ENCODE data around the gene SRPK1. TPM values are rescaled to one million over a fixed set of nuclear protein-coding genes. Genes with fewer than 3 reads are reported as not detected.

Gene SRPK1
- total RNA-seq, 1 experiment from 2014 or later = 100 TPM

GRCh38 chr6:35859367-35859766 is 61.5 kb downstream of the SRPK1 start:
- CTCF ChIA-PET = no interaction called here
- no peaks in the 10 kb centered on the region for H3K9me2 ChIP-seq (replicated peaks; ENCODE audit: low read length)

GRCh38 chr6:35857853-35858252 is 63.0 kb downstream of the SRPK1 start:
- Histone ChIP-seq H3K4me3 (ENCODE audit: low read length) (no peak overlapping the region), H3F3A (ENCODE audit: low read length, unreplicated experiment) (no peaks in the 10 kb centered on the region), H3K36me3 (ENCODE audit: low read depth, low read length) (peaks cover 75% of the 10 kb centered on the region), H3K9me3 (ENCODE audit: low read length) (no peaks in the 10 kb centered on the region), H3K4me2 (ENCODE audit: low read length) (no peak overlapping the region), H2AFZ (ENCODE audit: low read length) (no peak overlapping the region), H3K27me3 (ENCODE audit: low read length) (no peaks in the 10 kb centered on the region), H3K9me2 (replicated peaks; ENCODE audit: low read length) (no peaks in the 10 kb centered on the region), H3K27ac (ENCODE audit: low read length) (no peak overlapping the region), H3K9ac (ENCODE audit: low read length) (no peak overlapping the region), H4K20me1 (ENCODE audit: low read length) (0 out of 2 replicates have a peak, but pooled peaks cover 6% of the 10 kb centered on the region), H3K79me2 (ENCODE audit: low read length) (no peaks in the 10 kb centered on the region), H3K4me1 (ENCODE audit: insufficient read depth, low read length) (no peaks in the 10 kb centered on the region)
- BruUV-seq (replicated peaks) = no TSS peak
- ChIA-PET POLR2A (ENCODE audit: unreplicated experiment) (no interaction called here), CTCF (no interaction called here)
- no peak for DNase-seq
- no peak for ATAC-seq
- intact Hi-C loops (cut with micrococcal nuclease) = no loop called here
- no peak for TF ChIP-seq EZH2phosphoT487 (IDR thresholded peaks at IDR 0.05; ENCODE audit: borderline replicate concordance, low read length)
- TF ChIP-seq CTCF (conservative IDR thresholded peaks at IDR 0.05; ENCODE audit: low read depth, low read length) = no peak
- no peak for TF ChIP-seq EZH2 (IDR thresholded peaks at IDR 0.05; ENCODE audit: low read length, unreplicated experiment)

More at GRCh38 chr6:35859367-35859766, 61.5 kb downstream of the SRPK1 start:
- no TSS peak for BruUV-seq (replicated peaks)
- no peak overlapping the region for H3K4me2 ChIP-seq (ENCODE audit: low read length)
- POLR2A ChIA-PET (ENCODE audit: unreplicated experiment) = no interaction called here
- H3K79me2 ChIP-seq (ENCODE audit: low read length) = no peaks in the 10 kb centered on the region
- TF ChIP-seq EZH2 (IDR thresholded peaks at IDR 0.05; ENCODE audit: low read length, unreplicated experiment) = no peak
- TF ChIP-seq CTCF (conservative IDR thresholded peaks at IDR 0.05; ENCODE audit: low read depth, low read length) = no peak
- TF ChIP-seq EZH2phosphoT487 (IDR thresholded peaks at IDR 0.05; ENCODE audit: borderline replicate concordance, low read length) = no peak
- H3K27ac ChIP-seq (ENCODE audit: low read length) = no peak overlapping the region
- peaks cover 73% of the 10 kb centered on the region for H3K36me3 ChIP-seq (ENCODE audit: low read depth, low read length)
- H3K9ac ChIP-seq (ENCODE audit: low read length) = no peak overlapping the region
- no peaks in the 10 kb centered on the region for H3K9me3 ChIP-seq (ENCODE audit: low read length)
- DNase-seq = no peak
- no peak overlapping the region for H3K4me3 ChIP-seq (ENCODE audit: low read length)
- H2AFZ ChIP-seq (ENCODE audit: low read length) = no peak overlapping the region
- no peaks in the 10 kb centered on the region for H3F3A ChIP-seq (ENCODE audit: low read length, unreplicated experiment)
- no peaks in the 10 kb centered on the region for H3K27me3 ChIP-seq (ENCODE audit: low read length)
- ATAC-seq = no peak
- 0 out of 2 replicates have a peak, but pooled peaks cover 6% of the 10 kb centered on the region for H4K20me1 ChIP-seq (ENCODE audit: low read length)
- intact Hi-C loops (cut with micrococcal nuclease) = no loop called here
- no peaks in the 10 kb centered on the region for H3K4me1 ChIP-seq (ENCODE audit: insufficient read depth, low read length)

GRCh38 chr6:35856250-35856649 is 64.6 kb downstream of the SRPK1 start:
- Histone ChIP-seq H3K79me2 (ENCODE audit: low read length) (no peaks in the 10 kb centered on the region), H3K9me3 (ENCODE audit: low read length) (no peaks in the 10 kb centered on the region), H2AFZ (ENCODE audit: low read length) (no peak overlapping the region), H3F3A (ENCODE audit: low read length, unreplicated experiment) (no peaks in the 10 kb centered on the region), H3K4me1 (ENCODE audit: insufficient read depth, low read length) (no peaks in the 10 kb centered on the region), H4K20me1 (ENCODE audit: low read length) (no peaks in the 10 kb centered on the region), H3K4me3 (ENCODE audit: low read length) (no peak overlapping the region), H3K9me2 (replicated peaks; ENCODE audit: low read length) (no peaks in the 10 kb centered on the region), H3K27ac (ENCODE audit: low read length) (no peak overlapping the region), H3K36me3 (ENCODE audit: low read depth, low read length) (peaks cover 69% of the 10 kb centered on the region), H3K4me2 (ENCODE audit: low read length) (no peak overlapping the region), H3K9ac (ENCODE audit: low read length) (no peak overlapping the region), H3K27me3 (ENCODE audit: low read length) (no peaks in the 10 kb centered on the region)
- TF ChIP-seq EZH2phosphoT487 (IDR thresholded peaks at IDR 0.05; ENCODE audit: borderline replicate concordance, low read length) (no peak), CTCF (conservative IDR thresholded peaks at IDR 0.05; ENCODE audit: low read depth, low read length) (no peak), EZH2 (IDR thresholded peaks at IDR 0.05; ENCODE audit: low read length, unreplicated experiment) (no peak)
- ChIA-PET CTCF (no interaction called here), POLR2A (ENCODE audit: unreplicated experiment) (no interaction called here)
- intact Hi-C loops (cut with micrococcal nuclease) = no loop called here
- DNase-seq (no peak), ATAC-seq (no peak)
- no TSS peak for BruUV-seq (replicated peaks)

Measured in PC-3 (cell line).